Caco-2 (cell line): ENCODE measurements around the gene PLPP3. TPM values are rescaled to one million over a fixed set of nuclear protein-coding genes. Genes with fewer than 3 reads are reported as not detected.
"Not testable (repeated sequence)": the region's sequence is repeated elsewhere in the genome, so short reads cannot be mapped to it uniquely, and the experiment has no call there.

Experiments used
- BruUV-seq: library from RNA; stranded (reverse); fragments of 400-500 nt; replicated peaks from 2 replicates; lab custom pipeline; 2021; lab: Mats Ljungman, UMichigan
- CTCF ChIA-PET: fragments of 300-600 bp; sonication (Branson Sonifier 250); formaldehyde crosslinking; loops from one replicate; lab custom pipeline; 2022; ENCODE audit warnings: antibody characterized with exemption; lab: Charles Lee
- POLR2A ChIA-PET: fragments of 300-600 bp; sonication (Branson Sonifier 250); formaldehyde crosslinking; loops from one replicate; lab custom pipeline; 2022; ENCODE audit warnings: antibody characterized with exemption; lab: Charles Lee
- DNase-seq, 2 experiments: peaks; one replicate each; pipeline versions ENCODE4 v3.0.0 to v3.0.0-alpha.2; 2020 to 2022
- H3K27me3 ChIP-seq: replicated peaks from 2 replicates; pipeline ENCODE4 v1.6.0; 2011; ENCODE audit warnings: low read length; ENCODE audit not compliant: control insufficient read depth, insufficient read depth
- H3K36me3 ChIP-seq: 2 replicates; pipeline ENCODE4 v1.5.1; 2011; ENCODE audit warnings: low read length; ENCODE audit not compliant: control insufficient read depth, insufficient read depth
- H3K4me1 ChIP-seq: fragments of 250-450 bp; sonication (Bioruptor Pico); 2 replicates; pipeline ENCODE4 v1.5.1; 2020; ENCODE audit warnings: mild to moderate bottlenecking
- H3K4me3 ChIP-seq: 2 replicates; pipeline ENCODE4 v1.5.1; 2011; ENCODE audit warnings: low read depth, mild to moderate bottlenecking, control low read depth, low read length
- H3K9me3 ChIP-seq: fragments of 250-450 bp; sonication (Bioruptor Pico); 2 replicates; pipeline ENCODE4 v1.5.1; 2020; ENCODE audit warnings: mild to moderate bottlenecking, moderate library complexity
- H3K27ac Mint-ChIP-seq: one replicate; pipeline ENCODE4 v1.8.0; 2022; ENCODE audit warnings: mixed read lengths; ENCODE audit not compliant: unreplicated experiment
- H3K27me3 Mint-ChIP-seq: one replicate; pipeline ENCODE4 v1.8.0; 2022; ENCODE audit warnings: mixed read lengths; ENCODE audit not compliant: insufficient read depth, unreplicated experiment
- H3K36me3 Mint-ChIP-seq: one replicate; pipeline ENCODE4 v1.8.0; 2022; ENCODE audit warnings: mild to moderate bottlenecking, mixed read lengths; ENCODE audit not compliant: insufficient read depth, unreplicated experiment
- H3K4me1 Mint-ChIP-seq: one replicate; pipeline ENCODE4 v1.8.0; 2022; ENCODE audit warnings: low read depth, mixed read lengths; ENCODE audit not compliant: unreplicated experiment
- H3K4me3 Mint-ChIP-seq: one replicate; pipeline ENCODE4 v1.8.0; 2022; ENCODE audit warnings: mild to moderate bottlenecking, moderate library complexity, mixed read lengths; ENCODE audit not compliant: unreplicated experiment
- H3K9me3 Mint-ChIP-seq: one replicate; pipeline ENCODE4 v1.8.0; 2022; ENCODE audit warnings: mixed read lengths; ENCODE audit not compliant: unreplicated experiment
- CTCF ChIP-seq, 2 experiments: fragments of 200-600 bp in 1 of 2; IDR thresholded peaks; 1 replicate in 1 of 2; 2 replicates in 1 of 2; pipeline versions ENCODE4 v1.5.1 to v1.8.0; 2011 to 2022; ENCODE audit warnings: antibody characterized with exemption in 1 of 2, control low read depth in 1 of 2, inconsistent platforms in 1 of 2, low read depth in 1 of 2, low read length in 1 of 2, mild to moderate bottlenecking in 1 of 2, moderate library complexity in 1 of 2; ENCODE audit not compliant: insufficient read depth in 1 of 2, severe bottlenecking in 1 of 2, unreplicated experiment in 1 of 2
- intact Hi-C: fragments of 100-400 bp; cut with micrococcal nuclease; formaldehyde crosslinking; loops from one replicate; pipeline ENCODE4 v1.10.0; 2022; ENCODE audit not compliant: unreplicated experiment
- total RNA-seq: library from RNA; stranded (reverse); gene quantifications from 2 replicates; pipeline ENCODE4 v1.2.3, GENCODE V29; 2022

The PLPP3 gene
- total RNA-seq, 1 experiment from 2014 or later = 41.0 TPM

- H3K36me3 Mint-ChIP-seq = no peaks in the 10 kb centered on the region
- DNase-seq = no peak
- TF ChIP-seq CTCF (IDR thresholded peaks at IDR 0.05; ENCODE audit: insufficient read depth in 1 of 2, low read depth in 1 of 2, low read length in 1 of 2, severe bottlenecking in 1 of 2, unreplicated experiment in 1 of 2) = no peak
- H3K27me3 Mint-ChIP-seq = no peaks in the 10 kb centered on the region
- H3K9me3 Mint-ChIP-seq = no peaks in the 10 kb centered on the region
- H3K4me1 ChIP-seq = no peaks in the 10 kb centered on the region
- no peaks in the 10 kb centered on the region for H3K27me3 ChIP-seq
- H3K4me3 ChIP-seq = no peak overlapping the region
- ChIA-PET POLR2A (no interaction called here), CTCF (no interaction called here)
- H3K9me3 ChIP-seq = no peaks in the 10 kb centered on the region
- no peak overlapping the region for H3K4me3 Mint-ChIP-seq
- no peaks in the 10 kb centered on the region for H3K36me3 ChIP-seq
- no peaks in the 10 kb centered on the region for H3K4me1 Mint-ChIP-seq
- intact Hi-C loops = no loop called here
- no peak overlapping the region for H3K27ac Mint-ChIP-seq
- BruUV-seq = no TSS peak
Measured at GRCh38 chr1:56626546-56626945, 47.2 kb upstream of the PLPP3 start.

- intact Hi-C loops = no loop called here
- Mint-ChIP-seq H3K4me3 (no peak overlapping the region), H3K27ac (no peak overlapping the region), H3K27me3 (no peaks in the 10 kb centered on the region), H3K9me3 (no peaks in the 10 kb centered on the region), H3K4me1 (no peaks in the 10 kb centered on the region), H3K36me3 (no peaks in the 10 kb centered on the region)
- no peaks in the 10 kb centered on the region for H3K27me3 ChIP-seq
- no TSS peak for BruUV-seq
- H3K36me3 ChIP-seq = no peaks in the 10 kb centered on the region
- DNase-seq = no peak
- ChIA-PET CTCF (no interaction called here), POLR2A (no interaction called here)
- TF ChIP-seq CTCF (IDR thresholded peaks at IDR 0.05; ENCODE audit: insufficient read depth in 1 of 2, low read depth in 1 of 2, low read length in 1 of 2, severe bottlenecking in 1 of 2, unreplicated experiment in 1 of 2) = no peak
- H3K4me1 ChIP-seq = no peaks in the 10 kb centered on the region
- no peak overlapping the region for H3K4me3 ChIP-seq
- no peaks in the 10 kb centered on the region for H3K9me3 ChIP-seq
Measured at GRCh38 chr1:56625819-56626440, 46.6 kb upstream of the PLPP3 start.

- Mint-ChIP-seq H3K36me3 (no peaks in the 10 kb centered on the region), H3K9me3 (peaks cover 20% of the 10 kb centered on the region), H3K4me3 (no peak overlapping the region), H3K27me3 (no peaks in the 10 kb centered on the region), H3K27ac (no peak overlapping the region), H3K4me1 (no peaks in the 10 kb centered on the region)
- BruUV-seq = no TSS peak
- TF ChIP-seq CTCF (IDR thresholded peaks at IDR 0.05; ENCODE audit: insufficient read depth in 1 of 2, low read depth in 1 of 2, low read length in 1 of 2, severe bottlenecking in 1 of 2, unreplicated experiment in 1 of 2) = no peak
- Histone ChIP-seq H3K27me3 (no peaks in the 10 kb centered on the region), H3K4me1 (no peaks in the 10 kb centered on the region), H3K9me3 (no peaks in the 10 kb centered on the region), H3K36me3 (no peaks in the 10 kb centered on the region), H3K4me3 (no peak overlapping the region)
- DNase-seq = no peak
- intact Hi-C loops = no loop called here
- CTCF ChIA-PET = no interaction called here
- POLR2A ChIA-PET = no interaction called here
Measured at GRCh38 chr1:56617141-56617540, 37.8 kb upstream of the PLPP3 start.

GRCh38 chr1:56610770-56611169, 31.4 kb upstream of the PLPP3 start:
- H3K4me1 Mint-ChIP-seq, H3K27me3 ChIP-seq, POLR2A ChIA-PET, H3K4me1 ChIP-seq, H3K9me3 ChIP-seq, H3K36me3 ChIP-seq, BruUV-seq, H3K4me3 ChIP-seq, H3K36me3 Mint-ChIP-seq, DNase-seq, H3K27ac Mint-ChIP-seq, H3K27me3 Mint-ChIP-seq, CTCF ChIA-PET, H3K4me3 Mint-ChIP-seq, intact Hi-C loops: not testable (repeated sequence)
- H3K9me3 Mint-ChIP-seq = peaks cover 18% of the 10 kb centered on the region

- CTCF ChIA-PET = not testable (repeated sequence)
Measured at GRCh38 chr1:56610097-56610496, 30.7 kb upstream of the PLPP3 start.

More at GRCh38 chr1:56610097-56610496, 30.7 kb upstream of the PLPP3 start:
- H3K4me3 ChIP-seq, POLR2A ChIA-PET, H3K27me3 ChIP-seq, DNase-seq, H3K27ac Mint-ChIP-seq, H3K36me3 ChIP-seq, H3K4me1 ChIP-seq, H3K4me3 Mint-ChIP-seq, intact Hi-C loops, H3K4me1 Mint-ChIP-seq, H3K27me3 Mint-ChIP-seq, H3K36me3 Mint-ChIP-seq, BruUV-seq, H3K9me3 ChIP-seq: not testable (repeated sequence)
- H3K9me3 Mint-ChIP-seq = peaks cover 12% of the 10 kb centered on the region
